Activated CD4-positive, alpha-beta T cell treated with anti-CD3 and anti-CD28 coated beads, Interleukin-2, Interleukin-4, amounts not matched to agents 100 ng/mL and 50 ng/mL, durations not matched to agents 16 hours and 8 hours (primary cell): ENCODE measurements around the gene MAP7D1.
"Not testable (repeated sequence)": the region's sequence is repeated elsewhere in the genome, so short reads cannot be mapped to it uniquely, and the experiment has no call there.

Experiments
- DNase-seq: peaks from one replicate; pipeline ENCODE4 v3.0.0-alpha.2; 2020; ENCODE audit warnings: low spot score

The MAP7D1 gene

DNA sequence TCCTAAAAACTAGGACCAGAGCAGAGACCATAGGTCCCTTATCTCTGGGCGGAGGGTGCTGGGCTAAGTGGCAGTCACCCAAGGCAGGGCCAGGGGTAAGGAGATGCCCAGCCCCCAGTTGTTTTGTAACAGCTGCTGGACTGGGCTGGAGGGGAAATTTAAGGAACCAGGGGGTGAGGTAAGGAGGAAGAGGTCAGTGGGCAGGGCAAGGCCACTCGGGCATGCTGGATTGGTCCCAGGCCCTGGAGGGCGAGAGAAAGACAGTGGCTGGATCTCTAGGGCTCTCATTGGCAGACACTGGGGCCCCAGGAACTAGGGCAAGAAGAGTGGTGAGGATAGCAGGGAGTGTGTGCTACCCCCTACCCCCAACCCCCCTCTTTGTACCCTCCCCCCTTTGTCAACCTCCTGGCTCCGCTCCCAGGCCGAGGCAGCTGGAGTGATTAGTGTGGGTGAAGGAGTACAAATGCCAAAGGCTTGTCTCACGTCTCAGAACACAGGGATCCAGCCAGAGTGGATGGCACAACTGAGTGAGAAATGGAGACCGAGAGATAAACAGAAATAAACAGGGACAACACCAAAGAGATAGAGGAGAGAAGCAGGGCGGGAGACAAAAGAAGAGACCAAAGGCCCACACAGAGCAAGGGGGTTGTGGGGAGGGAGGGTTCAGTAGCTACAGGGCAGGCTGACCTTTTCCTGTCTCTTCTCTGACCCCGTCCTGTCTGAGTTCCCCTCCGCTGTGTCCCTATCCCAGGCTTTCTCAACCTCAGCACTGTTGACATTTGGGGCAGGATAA, 47.8 kb downstream of the MAP7D1 start:
- no peak for DNase-seq

DNA sequence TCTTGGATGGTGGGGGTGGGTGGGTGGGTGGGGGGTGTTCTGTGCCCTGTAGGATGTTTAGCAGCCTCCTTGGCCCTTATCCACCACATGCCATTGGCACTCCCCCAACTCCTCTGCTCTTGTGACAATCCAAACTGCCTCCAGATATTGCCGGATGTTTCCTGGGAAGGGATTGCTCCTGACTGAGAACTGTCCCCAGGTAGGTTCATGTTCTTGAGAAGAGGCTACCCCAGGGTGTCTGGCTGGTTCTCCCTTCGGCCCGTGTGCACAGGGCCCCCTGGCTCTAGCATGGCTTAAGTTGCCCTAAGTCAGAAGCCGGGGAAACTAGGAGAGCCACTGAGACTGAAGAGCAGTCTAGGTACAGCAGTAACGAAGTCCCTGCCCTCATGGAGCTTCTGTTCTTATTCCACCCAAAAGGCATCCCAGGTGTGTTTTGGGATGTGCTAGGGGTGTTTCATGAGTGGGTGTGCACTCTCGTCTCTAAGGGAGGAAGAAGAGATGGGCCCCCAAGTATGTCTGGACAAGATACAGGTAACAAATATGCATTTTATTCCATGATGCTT, 48.5 kb downstream of the MAP7D1 start:
- DNase-seq, result no peak

GRCh38 chr1:36206323-36206858, 50.4 kb downstream of the MAP7D1 start:
- no peak for DNase-seq

- DNase-seq, result no peak
Observed at GRCh38 chr1:36207339-36207738, 51.4 kb downstream of the MAP7D1 start.

GRCh38 chr1:36208978-36209703, 53.2 kb downstream of the MAP7D1 start:
- no peak for DNase-seq

GRCh38 chr1:36211307-36211706, 55.3 kb downstream of the MAP7D1 start:
- DNase-seq, result no peak

DNA sequence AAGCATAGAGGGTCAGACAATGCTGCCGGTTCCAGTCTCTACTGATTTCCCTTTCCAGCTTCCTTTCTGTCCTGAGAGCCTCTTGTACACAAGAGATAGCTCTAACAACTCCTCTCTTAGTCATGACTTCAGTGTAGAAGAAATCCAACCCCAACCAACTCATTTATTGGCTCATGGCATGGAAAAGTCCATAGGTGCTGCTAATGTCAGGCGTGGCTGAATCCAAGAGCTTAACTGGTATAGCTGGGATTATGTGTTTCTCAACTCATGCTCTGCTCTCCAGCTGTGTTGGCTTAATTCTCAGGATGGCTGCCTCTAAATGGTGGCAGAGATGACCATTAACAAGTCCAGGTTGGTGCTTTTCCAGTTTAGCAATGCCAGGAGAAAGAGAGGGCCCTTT, 55.9 kb downstream of the MAP7D1 start:
- no peak for DNase-seq

DNA sequence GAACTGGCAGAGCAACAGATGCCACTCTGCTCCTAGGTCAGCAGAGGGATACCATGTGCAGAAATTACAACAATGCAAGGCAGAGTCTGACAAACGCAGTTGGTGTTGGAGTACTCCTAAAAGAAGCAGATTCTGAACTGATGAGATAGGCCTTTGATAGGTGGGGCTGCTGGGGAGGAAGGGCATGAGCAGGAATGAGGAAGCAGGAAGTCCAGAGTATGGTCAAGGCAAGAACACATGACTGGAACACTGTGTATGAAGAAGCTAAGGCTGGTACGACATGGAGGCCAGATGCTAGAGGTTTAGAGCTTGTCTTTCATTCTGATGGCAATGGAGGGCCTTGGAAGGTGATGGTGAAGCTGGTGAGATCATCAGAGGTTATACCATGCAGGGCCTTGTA, 56.8 kb downstream of the MAP7D1 start:
- DNase-seq, result no peak

DNA sequence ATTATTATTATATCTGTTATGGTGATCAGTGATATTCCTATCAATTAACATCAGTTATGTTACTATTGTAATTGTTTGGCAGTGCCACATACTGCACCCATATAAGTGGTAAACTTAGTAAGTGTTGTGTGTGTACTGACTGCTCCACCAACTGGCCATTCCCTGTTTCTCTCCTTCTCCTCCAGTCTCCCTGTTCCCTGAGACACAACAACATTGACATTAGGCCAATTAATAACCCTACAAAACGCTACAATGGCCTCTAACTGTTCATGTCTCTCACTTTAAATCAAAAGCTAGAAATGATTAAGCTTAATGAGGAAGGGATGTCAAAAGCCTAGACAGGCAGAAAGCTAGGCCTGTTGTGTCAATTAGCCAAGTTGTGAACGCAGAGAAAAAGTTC, 61.7 kb downstream of the MAP7D1 start:
- no peak for DNase-seq

GRCh38 chr1:36221901-36222300, 65.9 kb downstream of the MAP7D1 start:
- DNase-seq, result not testable (repeated sequence)

- DNase-seq, result no peak
Observed at GRCh38 chr1:36222481-36223380, 66.8 kb downstream of the MAP7D1 start.

GRCh38 chr1:36223381-36223995, 67.5 kb downstream of the MAP7D1 start:
- DNase-seq, result peak; percentile 63

- peak; percentile 100 for DNase-seq
Observed at GRCh38 chr1:36223996-36224536, 68.1 kb downstream of the MAP7D1 start, which contains the start of gene THRAP3. Gene THRAP3 (plus strand): TSS chr1:36224443. CDS start chr1:36282564, 58,121 bp downstream.

DNA sequence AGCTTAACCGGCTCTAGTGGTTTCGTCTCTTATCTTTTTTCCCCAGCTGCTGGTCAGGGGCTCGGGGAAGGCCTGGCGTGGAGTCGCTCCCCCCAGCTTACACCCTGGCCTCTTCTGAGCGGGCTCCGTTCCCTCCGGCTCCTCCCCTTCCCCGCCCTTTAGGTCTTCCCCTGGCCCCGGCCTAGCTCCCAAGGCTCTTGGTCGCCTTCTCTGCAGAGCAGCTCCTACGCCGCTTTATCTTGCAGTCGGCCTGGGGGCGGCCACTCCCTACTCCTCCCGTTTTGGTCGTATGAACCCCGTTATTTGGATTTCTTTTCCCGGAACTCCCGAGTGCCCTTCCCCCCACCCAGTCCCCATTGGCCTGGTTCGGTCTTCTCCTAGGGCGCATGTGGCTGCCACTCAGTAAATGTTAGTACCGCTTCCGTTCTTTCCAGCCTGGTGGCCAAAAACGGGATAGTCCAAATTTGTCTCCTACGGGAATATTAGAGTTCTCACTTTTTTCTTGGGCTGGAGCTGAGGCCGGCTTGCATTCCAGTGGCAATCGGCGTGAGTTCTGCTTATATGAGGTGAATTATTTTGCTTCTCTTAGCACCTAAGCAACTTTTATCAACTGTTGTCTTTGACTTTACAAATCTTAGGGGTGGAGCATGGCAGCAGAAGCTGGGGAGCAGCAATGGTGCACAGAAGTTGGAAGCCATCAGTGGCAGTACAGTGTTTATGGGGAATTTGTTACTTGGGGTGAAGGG, 68.8 kb downstream of the MAP7D1 start:
- peak; percentile 74 for DNase-seq

DNA sequence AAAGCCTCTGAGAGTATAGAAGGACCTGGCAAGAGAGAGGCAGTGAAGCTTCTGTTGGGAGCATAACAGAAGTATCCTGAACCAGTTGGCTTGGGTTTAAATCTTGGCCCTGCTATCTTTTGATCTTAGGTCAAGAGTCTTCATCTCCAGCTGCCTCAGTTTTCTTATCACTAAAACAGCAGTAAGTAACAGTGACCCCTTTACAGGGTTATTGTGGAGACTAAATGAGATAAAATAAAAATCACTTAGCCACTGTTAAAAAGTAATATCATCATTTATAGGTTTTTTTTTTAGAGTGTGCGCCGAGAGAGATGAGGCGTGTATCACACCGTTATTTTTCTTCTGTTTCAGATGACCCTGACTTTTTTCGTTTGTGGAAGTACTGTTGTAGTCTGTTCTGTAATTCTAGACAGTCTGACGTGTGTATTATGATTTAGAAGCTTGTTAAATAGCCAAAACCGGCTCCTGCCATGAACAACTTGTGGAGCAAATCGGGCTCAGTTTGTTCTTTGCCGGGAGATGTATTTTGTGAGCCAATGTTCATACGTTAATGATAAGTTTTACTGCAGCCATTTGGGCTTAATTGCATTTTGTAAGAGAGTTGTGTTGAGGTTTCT, 69.4 kb downstream of the MAP7D1 start:
- DNase-seq, result no peak

GRCh38 chr1:36230279-36230678, 74.3 kb downstream of the MAP7D1 start:
- not testable (repeated sequence) for DNase-seq
